Measurements from ENCODE around the gene PRKACB. TPM values are rescaled to one million over a fixed set of nuclear protein-coding genes. Genes with fewer than 3 reads are reported as not detected.
A peak's percentile ranks its signal among the peaks of the same experiment; 100 is the strongest.

PRKACB gene
- polyA plus RNA-seq, 1 experiment, result 33.4 TPM

DNA sequence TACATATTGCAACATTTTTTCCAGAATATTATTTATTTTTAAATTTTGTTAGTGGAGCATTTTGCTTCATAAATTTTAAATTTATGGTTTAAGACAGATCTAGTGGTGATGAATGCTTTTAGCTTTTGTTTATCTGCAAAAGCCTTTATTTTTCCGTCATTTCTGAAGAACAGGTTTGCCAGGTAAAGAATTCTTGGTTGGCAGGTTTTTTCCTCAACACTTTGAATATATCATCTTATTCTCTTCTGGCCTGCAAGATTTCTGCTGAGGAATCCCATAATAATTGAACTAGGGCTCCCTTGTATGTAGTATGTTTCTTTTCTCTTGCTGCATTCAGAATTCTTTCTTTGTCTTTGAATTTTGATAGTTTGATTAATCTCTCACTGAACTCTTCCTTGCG is 106.6 kb downstream of the PRKACB start:
- no peaks in the 10 kb centered on the region for H3K27me3 ChIP-seq (ENCODE audit: control insufficient read depth, insufficient read depth, low read length)
- no peaks in the 10 kb centered on the region for H3K9me3 ChIP-seq (ENCODE audit: control insufficient read depth, insufficient read depth, low read length)
- no peak for DNase-seq (ENCODE audit: low read depth, low spot score)
- H3K27ac ChIP-seq (ENCODE audit: low read depth, low read length), result no peak overlapping the region
- TF ChIP-seq, protein P1, sequence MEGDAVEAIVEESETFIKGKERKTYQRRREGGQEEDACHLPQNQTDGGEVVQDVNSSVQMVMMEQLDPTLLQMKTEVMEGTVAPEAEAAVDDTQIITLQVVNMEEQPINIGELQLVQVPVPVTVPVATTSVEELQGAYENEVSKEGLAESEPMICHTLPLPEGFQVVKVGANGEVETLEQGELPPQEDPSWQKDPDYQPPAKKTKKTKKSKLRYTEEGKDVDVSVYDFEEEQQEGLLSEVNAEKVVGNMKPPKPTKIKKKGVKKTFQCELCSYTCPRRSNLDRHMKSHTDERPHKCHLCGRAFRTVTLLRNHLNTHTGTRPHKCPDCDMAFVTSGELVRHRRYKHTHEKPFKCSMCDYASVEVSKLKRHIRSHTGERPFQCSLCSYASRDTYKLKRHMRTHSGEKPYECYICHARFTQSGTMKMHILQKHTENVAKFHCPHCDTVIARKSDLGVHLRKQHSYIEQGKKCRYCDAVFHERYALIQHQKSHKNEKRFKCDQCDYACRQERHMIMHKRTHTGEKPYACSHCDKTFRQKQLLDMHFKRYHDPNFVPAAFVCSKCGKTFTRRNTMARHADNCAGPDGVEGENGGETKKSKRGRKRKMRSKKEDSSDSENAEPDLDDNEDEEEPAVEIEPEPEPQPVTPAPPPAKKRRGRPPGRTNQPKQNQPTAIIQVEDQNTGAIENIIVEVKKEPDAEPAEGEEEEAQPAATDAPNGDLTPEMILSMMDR (IDR thresholded peaks at IDR 0.05; ENCODE audit: low read depth, low read length), result no peak
- POLR2A ChIA-PET, result no interaction called here
- CTCF ChIA-PET, result interaction anchor here (1.2 kb wide), 2 partner anchors 184 to 525 kb away, joined by 4 to 5 read pairs; no protein-coding TSS in a partner anchor
- no peak overlapping the region for H3K4me3 ChIP-seq (ENCODE audit: low read depth, low read length)

DNA sequence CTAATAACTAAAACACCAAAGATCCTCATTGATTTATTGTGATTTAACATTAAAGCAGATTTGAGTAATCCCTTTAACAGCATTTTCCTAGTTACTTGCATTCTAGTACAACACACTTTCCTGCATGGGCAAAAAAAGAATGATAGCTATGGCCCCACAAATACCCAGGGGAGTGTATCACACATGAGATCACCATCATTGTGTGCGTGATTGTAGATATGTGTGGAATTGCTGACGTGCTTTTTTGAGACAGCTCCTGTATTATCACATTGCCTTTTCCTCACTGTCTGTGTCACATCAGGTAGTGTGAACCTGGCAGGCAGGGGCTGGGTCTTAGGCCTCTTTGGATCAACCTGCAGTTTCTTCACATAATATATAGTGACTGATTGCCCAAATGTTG is 109.0 kb downstream of the PRKACB start:
- H3K27ac ChIP-seq (ENCODE audit: low read depth, low read length), result no peak overlapping the region
- POLR2A ChIA-PET, result no interaction called here
- DNase-seq (ENCODE audit: low read depth, low spot score), result no peak
- no peaks in the 10 kb centered on the region for H3K27me3 ChIP-seq (ENCODE audit: control insufficient read depth, insufficient read depth, low read length)
- CTCF ChIA-PET, result no interaction called here
- H3K9me3 ChIP-seq (ENCODE audit: control insufficient read depth, insufficient read depth, low read length), result no peaks in the 10 kb centered on the region
- H3K4me3 ChIP-seq (ENCODE audit: low read depth, low read length), result no peak overlapping the region
- TF ChIP-seq, protein P1 (IDR thresholded peaks at IDR 0.05; ENCODE audit: low read depth, low read length), result no peak

GRCh38 chr1:84253891-84254290 is 109.8 kb downstream of the PRKACB start:
- H3K4me3 ChIP-seq (ENCODE audit: low read depth, low read length), result no peak overlapping the region
- ChIA-PET CTCF (interaction anchor here (0.6 kb wide), 1 partner anchor 182 kb away, joined by 3 read pairs; no protein-coding TSS in a partner anchor), POLR2A (no interaction called here)
- no peaks in the 10 kb centered on the region for H3K9me3 ChIP-seq (ENCODE audit: control insufficient read depth, insufficient read depth, low read length)
- DNase-seq (ENCODE audit: low read depth, low spot score), result peak; percentile 58
- TF ChIP-seq, protein P1 (IDR thresholded peaks at IDR 0.05; ENCODE audit: low read depth, low read length), result no peak
- H3K27me3 ChIP-seq (ENCODE audit: control insufficient read depth, insufficient read depth, low read length), result no peaks in the 10 kb centered on the region
- peak overlapping the region; percentile 34 for H3K27ac ChIP-seq (ENCODE audit: low read depth, low read length)

GRCh38 chr1:84254703-84255238 is 110.7 kb downstream of the PRKACB start:
- TF ChIP-seq, protein P1 (IDR thresholded peaks at IDR 0.05; ENCODE audit: low read depth, low read length), result no peak
- Histone ChIP-seq H3K9me3 (ENCODE audit: control insufficient read depth, insufficient read depth, low read length) (no peaks in the 10 kb centered on the region), H3K4me3 (ENCODE audit: low read depth, low read length) (no peak overlapping the region), H3K27ac (ENCODE audit: low read depth, low read length) (no peak overlapping the region), H3K27me3 (ENCODE audit: control insufficient read depth, insufficient read depth, low read length) (no peaks in the 10 kb centered on the region)
- CTCF ChIA-PET, result no interaction called here
- DNase-seq (ENCODE audit: low read depth, low spot score), result no peak
- POLR2A ChIA-PET, result no interaction called here

- no peak overlapping the region for H3K27ac ChIP-seq (ENCODE audit: low read depth, low read length)
- no peaks in the 10 kb centered on the region for H3K9me3 ChIP-seq (ENCODE audit: control insufficient read depth, insufficient read depth, low read length)
- POLR2A ChIA-PET, result no interaction called here
- CTCF ChIA-PET, result no interaction called here
- H3K27me3 ChIP-seq (ENCODE audit: control insufficient read depth, insufficient read depth, low read length), result no peaks in the 10 kb centered on the region
- no peak overlapping the region for H3K4me3 ChIP-seq (ENCODE audit: low read depth, low read length)
- no peak for DNase-seq (ENCODE audit: low read depth, low spot score)
- TF ChIP-seq, protein P1 (IDR thresholded peaks at IDR 0.05; ENCODE audit: low read depth, low read length), result no peak
These were observed 111.5 kb downstream of the PRKACB start for GRCh38 chr1:84255582-84255981.

Data from AG04450 (cell line).